Measurements from ENCODE around the gene APOBEC2.
A peak's percentile ranks its signal among the peaks of the same experiment; 100 is the strongest.
"Not testable (repeated sequence)": the region's sequence is repeated elsewhere in the genome, so short reads cannot be mapped to it uniquely, and the experiment has no call there.

Gene APOBEC2

GRCh38 chr6:41053041-41053440 lies at the start of gene APOBEC2:
Gene APOBEC2 (plus strand): TSS chr6:41053202. CDS start chr6:41053348, 146 bp downstream.
- peak; percentile 66 for DNase-seq

GRCh38 chr6:41006217-41006616 lies 46.8 kb upstream of the APOBEC2 start:
- DNase-seq = peak; percentile 39

GRCh38 chr6:41006980-41007379 lies 46.0 kb upstream of the APOBEC2 start:
- DNase-seq = not testable (repeated sequence)

GRCh38 chr6:41008011-41008410 lies 45.0 kb upstream of the APOBEC2 start:
- DNase-seq = no peak

GRCh38 chr6:41009669-41010068 lies 43.3 kb upstream of the APOBEC2 start:
- no peak for DNase-seq

GRCh38 chr6:41011673-41012072 lies 41.3 kb upstream of the APOBEC2 start:
- no peak for DNase-seq

GRCh38 chr6:41013466-41014153 lies 39.4 kb upstream of the APOBEC2 start:
- no peak for DNase-seq

- DNase-seq = no peak
Measured at GRCh38 chr6:41014780-41015179, 38.2 kb upstream of the APOBEC2 start.

- DNase-seq = not testable (repeated sequence)
Measured at GRCh38 chr6:41015860-41016259, 37.1 kb upstream of the APOBEC2 start.

GRCh38 chr6:41017663-41018062 lies 35.3 kb upstream of the APOBEC2 start:
- no peak for DNase-seq

GRCh38 chr6:41021832-41022231 lies 31.2 kb upstream of the APOBEC2 start:
- DNase-seq = no peak

GRCh38 chr6:41022294-41022693 lies 30.7 kb upstream of the APOBEC2 start:
- DNase-seq = no peak

GRCh38 chr6:41023114-41023513 lies 29.9 kb upstream of the APOBEC2 start:
- no peak for DNase-seq

GRCh38 chr6:41025966-41026530 lies 27.0 kb upstream of the APOBEC2 start:
- DNase-seq = no peak

- DNase-seq = no peak
Measured at GRCh38 chr6:41027241-41027640, 25.8 kb upstream of the APOBEC2 start.

GRCh38 chr6:41027799-41028560 lies 25.0 kb upstream of the APOBEC2 start:
- peak; percentile 89 for DNase-seq

- no peak for DNase-seq
Measured at GRCh38 chr6:41028561-41029412, 24.2 kb upstream of the APOBEC2 start.

- DNase-seq = no peak
Measured at GRCh38 chr6:41032830-41033229, 20.2 kb upstream of the APOBEC2 start.

GRCh38 chr6:41033776-41034175 lies 19.2 kb upstream of the APOBEC2 start:
- no peak for DNase-seq

GRCh38 chr6:41036186-41036585 lies 16.8 kb upstream of the APOBEC2 start:
- DNase-seq = no peak

GRCh38 chr6:41036601-41037000 lies 16.4 kb upstream of the APOBEC2 start:
- DNase-seq = no peak

- DNase-seq = no peak
Measured at GRCh38 chr6:41037107-41037900, 15.7 kb upstream of the APOBEC2 start.
